Calu3 (cell line): Measurements from ENCODE around the gene SEMA5A. TPM values are rescaled to one million over a fixed set of nuclear protein-coding genes. Genes with fewer than 3 reads are reported as not detected.

ENCODE experiments used
- BruUV-seq: library from RNA; stranded (reverse); fragments of 400-500 nt; replicated peaks from 2 replicates; lab custom pipeline; 2021; lab: Mats Ljungman, UMichigan
- CTCF ChIA-PET: fragments of 300-600 bp; sonication (Branson Sonifier 250); formaldehyde crosslinking; loops from one replicate; lab custom pipeline; 2022; ENCODE audit warnings: antibody characterized with exemption; lab: Charles Lee
- DNase-seq: peaks from one replicate; pipeline ENCODE4 v3.0.0; 2022
- H3K27ac Mint-ChIP-seq: one replicate; pipeline ENCODE4 v1.8.0; 2022; ENCODE audit warnings: mixed read lengths; ENCODE audit not compliant: unreplicated experiment
- H3K27me3 Mint-ChIP-seq: one replicate; pipeline ENCODE4 v1.8.0; 2022; ENCODE audit warnings: mixed read lengths; ENCODE audit not compliant: unreplicated experiment
- H3K36me3 Mint-ChIP-seq: one replicate; pipeline ENCODE4 v1.8.0; 2022; ENCODE audit warnings: mild to moderate bottlenecking, moderate library complexity, mixed read lengths; ENCODE audit not compliant: insufficient read depth, unreplicated experiment
- H3K4me1 Mint-ChIP-seq: one replicate; pipeline ENCODE4 v1.8.0; 2022; ENCODE audit warnings: mild to moderate bottlenecking, low read depth, mixed read lengths; ENCODE audit not compliant: unreplicated experiment
- H3K4me3 Mint-ChIP-seq: one replicate; pipeline ENCODE4 v1.8.0; 2022; ENCODE audit warnings: mild to moderate bottlenecking, low read depth, moderate library complexity, mixed read lengths; ENCODE audit not compliant: unreplicated experiment
- H3K9me3 Mint-ChIP-seq: one replicate; pipeline ENCODE4 v1.8.0; 2022; ENCODE audit warnings: low read depth, mixed read lengths; ENCODE audit not compliant: unreplicated experiment
- CTCF ChIP-seq: fragments of 200-600 bp; IDR thresholded peaks from one replicate; pipeline ENCODE4 v1.8.0; 2022; ENCODE audit warnings: antibody characterized with exemption; ENCODE audit not compliant: unreplicated experiment
- intact Hi-C: fragments of 100-400 bp; cut with micrococcal nuclease; formaldehyde crosslinking; loops from one replicate; pipeline ENCODE4 v1.10.0; 2022; ENCODE audit not compliant: unreplicated experiment
- total RNA-seq: library from RNA; stranded (reverse); gene quantifications from 2 replicates; pipeline ENCODE4 v1.2.3, GENCODE V29; 2022

Gene SEMA5A
- total RNA-seq, 1 experiment from 2014 or later = 0.52 TPM

GRCh38 chr5:9233712-9234111 is 312.2 kb downstream of the SEMA5A start:
- Mint-ChIP-seq H3K4me3 (no peak overlapping the region), H3K27ac (no peak overlapping the region), H3K36me3 (no peaks in the 10 kb centered on the region), H3K4me1 (no peaks in the 10 kb centered on the region), H3K9me3 (peaks cover 13% of the 10 kb centered on the region), H3K27me3 (no peaks in the 10 kb centered on the region)
- CTCF ChIA-PET = interaction anchor here (0.5 kb wide), 1 partner anchor 169 kb away, joined by 3 read pairs; no protein-coding TSS in a partner anchor
- BruUV-seq = no TSS peak
- TF ChIP-seq CTCF = no peak
- DNase-seq = no peak
- intact Hi-C loops = no loop called here

- CTCF ChIA-PET = interaction anchor here (0.5 kb wide), 1 partner anchor 170 kb away, joined by 3 read pairs; no protein-coding TSS in a partner anchor
- TF ChIP-seq CTCF = no peak
- no peaks in the 10 kb centered on the region for H3K36me3 Mint-ChIP-seq
- no peak overlapping the region for H3K27ac Mint-ChIP-seq
- peaks cover 14% of the 10 kb centered on the region for H3K9me3 Mint-ChIP-seq
- H3K4me1 Mint-ChIP-seq = no peaks in the 10 kb centered on the region
- no peak overlapping the region for H3K4me3 Mint-ChIP-seq
- intact Hi-C loops = no loop called here
- H3K27me3 Mint-ChIP-seq = no peaks in the 10 kb centered on the region
- no peak for DNase-seq
- no TSS peak for BruUV-seq
Measured at GRCh38 chr5:9233035-9233434, 312.8 kb downstream of the SEMA5A start.

GRCh38 chr5:9231842-9232241 is 314.0 kb downstream of the SEMA5A start:
- intact Hi-C loops = no loop called here
- Mint-ChIP-seq H3K27me3 (no peaks in the 10 kb centered on the region), H3K9me3 (peaks cover 17% of the 10 kb centered on the region), H3K27ac (no peak overlapping the region), H3K4me3 (no peak overlapping the region), H3K36me3 (no peaks in the 10 kb centered on the region), H3K4me1 (no peaks in the 10 kb centered on the region)
- CTCF ChIA-PET = no interaction called here
- no peak for TF ChIP-seq CTCF
- no TSS peak for BruUV-seq
- no peak for DNase-seq

- H3K9me3 Mint-ChIP-seq = peaks cover 13% of the 10 kb centered on the region
- H3K27ac Mint-ChIP-seq = no peak overlapping the region
- H3K4me1 Mint-ChIP-seq = no peaks in the 10 kb centered on the region
- no peaks in the 10 kb centered on the region for H3K27me3 Mint-ChIP-seq
- CTCF ChIA-PET = no interaction called here
- intact Hi-C loops = no loop called here
- no TSS peak for BruUV-seq
- no peak for TF ChIP-seq CTCF
- no peak for DNase-seq
- H3K36me3 Mint-ChIP-seq = no peaks in the 10 kb centered on the region
- no peak overlapping the region for H3K4me3 Mint-ChIP-seq
Measured at GRCh38 chr5:9230355-9230754, 315.5 kb downstream of the SEMA5A start.
